CD4-positive, alpha-beta T cell treated with Interleukin-21 for 1 hour (primary cell): Measurements from ENCODE around the gene MT3.

Experiments used
- DNase-seq: peaks from one replicate; pipeline ENCODE4 v3.0.0-alpha.2; 2020

Gene MT3

GRCh38 chr16:56631832-56632155 lies 42.5 kb downstream of the MT3 start:
- no peak for DNase-seq

GRCh38 chr16:56632156-56632847 lies 43.0 kb downstream of the MT3 start, which contains the start of gene MT1M:
MT1M (plus strand) TSS chr16:56632659; CDS start chr16:56632732, 73 bp downstream.
- DNase-seq = no peak

GRCh38 chr16:56632848-56633365 lies 43.6 kb downstream of the MT3 start:
- DNase-seq = no peak

GRCh38 chr16:56633535-56633934 lies 44.2 kb downstream of the MT3 start:
- no peak for DNase-seq

- no peak for DNase-seq
Observed at GRCh38 chr16:56634715-56635440, 45.5 kb downstream of the MT3 start.

GRCh38 chr16:56635441-56635967 lies 46.2 kb downstream of the MT3 start:
- DNase-seq = no peak

- DNase-seq = no peak
Observed at GRCh38 chr16:56636616-56637413, 47.5 kb downstream of the MT3 start.

- DNase-seq = no peak
Observed at GRCh38 chr16:56637814-56638750, 48.8 kb downstream of the MT3 start, which contains the start of gene MT1A. MT1A (plus strand) TSS chr16:56638666; CDS start chr16:56638739, 73 bp downstream.

- no peak for DNase-seq
Observed at GRCh38 chr16:56639045-56639444, 49.7 kb downstream of the MT3 start.

- DNase-seq = no peak
Observed at GRCh38 chr16:56640076-56640475, 50.7 kb downstream of the MT3 start.
